NT2/D1 (cell line): ENCODE data around the gene TBCA.

ENCODE experiments used
- DNase-seq: peaks from one replicate; pipeline ENCODE4 v3.0.0-alpha.2; 2011; ENCODE audit warnings: low read depth, low spot score
- H3K27me3 ChIP-seq: 2 replicates; pipeline ENCODE4 v1.6.0; 2011; ENCODE audit warnings: mild to moderate bottlenecking; ENCODE audit not compliant: insufficient read length, insufficient read depth
- H3K36me3 ChIP-seq: 2 replicates; pipeline ENCODE4 v1.6.1; 2011; ENCODE audit warnings: mild to moderate bottlenecking, low read length, mixed read lengths; ENCODE audit not compliant: insufficient read depth, insufficient read length
- H3K4me1 ChIP-seq: 2 replicates; pipeline ENCODE4 v1.5.1; 2011; ENCODE audit not compliant: insufficient read depth, insufficient read length
- H3K4me3 ChIP-seq: 2 replicates; pipeline ENCODE4 v1.5.1; 2011; ENCODE audit warnings: low read depth; ENCODE audit not compliant: insufficient read length
- H3K9ac ChIP-seq: 2 replicates; pipeline ENCODE4 v1.6.0; 2011; ENCODE audit warnings: low read depth; ENCODE audit not compliant: insufficient read length
- H3K9me3 ChIP-seq: 2 replicates; pipeline ENCODE4 v1.5.1; 2011; ENCODE audit warnings: mild to moderate bottlenecking, low read length; ENCODE audit not compliant: insufficient read depth
- SUZ12 ChIP-seq: IDR thresholded peaks from 2 replicates; pipeline ENCODE4 v1.6.1; 2011; ENCODE audit not compliant: insufficient read length, insufficient read depth; ENCODE audit errors: extremely low read depth
- YY1 ChIP-seq: IDR thresholded peaks from 2 replicates; pipeline ENCODE4 v1.6.1; 2011; ENCODE audit not compliant: insufficient read length, insufficient read depth
- ZNF274 ChIP-seq: IDR thresholded peaks from 2 replicates; pipeline ENCODE4 v1.6.1; 2011; ENCODE audit warnings: mild to moderate bottlenecking, low read depth, low read length

Gene TBCA

DNA sequence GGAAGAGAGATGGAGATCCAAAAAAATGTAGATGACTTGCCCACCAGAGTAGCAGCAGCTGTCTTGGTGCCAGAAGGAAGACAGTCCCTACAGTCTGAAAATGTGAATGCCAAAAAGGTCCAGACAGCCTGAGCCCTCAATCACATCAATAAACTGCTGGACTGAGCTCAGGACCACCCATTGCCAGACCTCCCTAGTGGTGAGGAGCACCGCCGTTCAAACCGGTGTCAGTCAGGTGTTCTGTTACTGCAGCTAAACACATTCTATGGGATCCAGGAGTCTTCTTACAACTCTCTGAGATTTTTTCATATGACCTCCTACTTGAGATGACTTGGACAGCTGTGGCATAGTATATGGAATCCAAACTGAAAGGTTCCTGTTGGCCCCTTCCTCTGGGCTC lies 105.6 kb downstream of the TBCA start:
- DNase-seq = no peak
- TF ChIP-seq ZNF274 (no peak), SUZ12 (no peak), YY1 (no peak)
- Histone ChIP-seq H3K27me3 (no peaks in the 10 kb centered on the region), H3K36me3 (no peaks in the 10 kb centered on the region), H3K9ac (no peak overlapping the region), H3K9me3 (no peaks in the 10 kb centered on the region; the same call in 1 of the 2 replicates), H3K4me1 (no peaks in the 10 kb centered on the region), H3K4me3 (no peak overlapping the region)

GRCh38 chr5:77669677-77670076 lies 106.5 kb downstream of the TBCA start:
- no peaks in the 10 kb centered on the region for H3K9me3 ChIP-seq
- no peak overlapping the region for H3K9ac ChIP-seq
- H3K4me1 ChIP-seq = no peaks in the 10 kb centered on the region
- H3K4me3 ChIP-seq = no peak overlapping the region
- TF ChIP-seq ZNF274 (no peak), YY1 (no peak), SUZ12 (no peak)
- DNase-seq = no peak
- H3K27me3 ChIP-seq = no peaks in the 10 kb centered on the region
- no peaks in the 10 kb centered on the region for H3K36me3 ChIP-seq

- Histone ChIP-seq H3K27me3 (no peaks in the 10 kb centered on the region), H3K4me3 (no peak overlapping the region), H3K4me1 (no peaks in the 10 kb centered on the region), H3K36me3 (no peaks in the 10 kb centered on the region), H3K9me3 (no peaks in the 10 kb centered on the region), H3K9ac (no peak overlapping the region)
- TF ChIP-seq YY1 (no peak), ZNF274 (no peak), SUZ12 (no peak)
- DNase-seq = no peak
Observed at GRCh38 chr5:77663090-77663863, 112.9 kb downstream of the TBCA start.

DNA sequence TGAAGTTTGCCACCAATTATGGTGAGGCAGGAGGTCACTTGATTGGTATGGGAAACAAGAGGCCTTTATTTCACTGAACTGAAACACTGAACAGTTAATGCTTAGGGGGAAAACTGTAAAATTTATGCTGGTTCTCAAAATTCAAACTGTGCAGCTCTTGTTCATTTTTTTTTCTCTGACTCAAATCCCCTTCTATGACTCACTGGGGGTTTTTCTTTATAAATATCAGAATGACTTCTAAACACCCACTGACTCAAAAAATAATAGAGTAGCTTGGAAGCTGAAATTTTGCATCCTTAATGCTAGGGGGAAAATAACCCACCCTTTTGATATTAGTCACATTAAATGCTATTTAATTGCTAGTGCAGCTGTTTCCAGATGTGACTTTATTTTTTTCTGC lies 113.5 kb downstream of the TBCA start:
- Histone ChIP-seq H3K4me1 (no peaks in the 10 kb centered on the region), H3K27me3 (no peaks in the 10 kb centered on the region), H3K9me3 (no peaks in the 10 kb centered on the region), H3K9ac (no peak overlapping the region), H3K4me3 (no peak overlapping the region), H3K36me3 (no peaks in the 10 kb centered on the region)
- TF ChIP-seq ZNF274 (no peak), YY1 (no peak), SUZ12 (no peak)
- DNase-seq = no peak

DNA sequence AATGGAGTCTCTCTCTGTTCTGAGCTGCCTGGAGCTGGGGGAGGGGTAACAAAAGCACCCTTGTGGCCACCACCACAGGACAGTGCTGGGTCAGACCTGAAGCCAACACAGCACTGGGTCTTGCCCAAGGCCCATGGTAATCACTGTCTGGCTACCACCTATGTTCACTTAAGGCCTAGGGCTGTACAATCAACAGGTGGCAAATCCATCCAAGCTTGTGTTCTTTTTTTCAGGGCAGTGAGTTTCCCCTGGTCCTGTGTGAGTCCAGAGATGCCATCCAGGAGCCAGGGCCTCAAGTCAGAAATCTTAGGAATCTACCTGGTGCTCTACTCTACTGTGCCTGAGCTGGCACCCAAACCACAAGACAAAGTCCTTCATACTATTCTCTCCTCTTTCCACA lies 117.5 kb downstream of the TBCA start:
- TF ChIP-seq YY1 (no peak), ZNF274 (no peak), SUZ12 (no peak)
- H3K4me1 ChIP-seq = no peaks in the 10 kb centered on the region
- H3K27me3 ChIP-seq = no peaks in the 10 kb centered on the region
- H3K4me3 ChIP-seq = no peak overlapping the region
- no peaks in the 10 kb centered on the region for H3K36me3 ChIP-seq
- H3K9me3 ChIP-seq = no peaks in the 10 kb centered on the region
- no peak overlapping the region for H3K9ac ChIP-seq
- no peak for DNase-seq

DNA sequence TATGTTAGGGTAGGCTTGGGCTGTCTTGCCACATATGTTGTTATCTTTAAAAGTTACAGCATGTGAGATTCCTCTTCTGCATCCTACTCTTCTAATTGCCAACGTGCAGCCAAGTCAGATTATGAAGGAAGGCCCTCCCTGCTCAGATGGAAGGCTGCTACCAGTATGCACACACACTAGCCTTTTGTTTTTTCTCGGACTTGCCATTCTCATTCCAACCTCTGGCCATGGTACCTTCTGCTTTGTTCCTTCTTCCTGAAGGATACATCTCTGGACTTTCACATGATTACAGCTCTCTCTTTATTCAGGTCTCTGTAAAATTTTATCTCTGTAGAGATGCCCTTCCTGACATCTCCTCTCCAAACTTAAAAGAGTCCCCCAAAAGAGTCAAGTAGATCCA lies 124.8 kb downstream of the TBCA start:
- no peaks in the 10 kb centered on the region for H3K36me3 ChIP-seq
- TF ChIP-seq YY1 (no peak), SUZ12 (no peak), ZNF274 (no peak)
- no peaks in the 10 kb centered on the region for H3K4me1 ChIP-seq
- H3K9me3 ChIP-seq = no peaks in the 10 kb centered on the region
- no peak overlapping the region for H3K4me3 ChIP-seq
- no peak for DNase-seq
- H3K27me3 ChIP-seq = peaks cover 49% of the 10 kb centered on the region
- H3K9ac ChIP-seq = no peak overlapping the region

- Histone ChIP-seq H3K36me3 (no peaks in the 10 kb centered on the region), H3K9me3 (no peaks in the 10 kb centered on the region), H3K9ac (no peak overlapping the region), H3K4me1 (no peaks in the 10 kb centered on the region), H3K27me3 (peaks cover 56% of the 10 kb centered on the region), H3K4me3 (no peak overlapping the region)
- no peak for DNase-seq
- no peak for TF ChIP-seq YY1
- no peak for TF ChIP-seq ZNF274
- TF ChIP-seq SUZ12 = no peak
Observed at GRCh38 chr5:77650686-77651085, 125.5 kb downstream of the TBCA start.
